NCI-H69 (cell line): ENCODE measurements around the gene ACP3.
"Not testable (repeated sequence)": the region's sequence is repeated elsewhere in the genome, so short reads cannot be mapped to it uniquely, and the experiment has no call there.

Experiments used
- DNase-seq: peaks from one replicate; lab custom pipeline; 2025; lab: John Stamatoyannopoulos, UW

Gene ACP3

GRCh38 chr3:132317229-132317948 lies at the start of gene ACP3:
Gene ACP3, plus strand, starts transcription at chr3:132317407. Its CDS starts 50 bp downstream, at chr3:132317457.
- no peak for DNase-seq

- DNase-seq, result no peak
These were observed 48.3 kb upstream of the ACP3 start for GRCh38 chr3:132268956-132269355.

- DNase-seq, result no peak
These were observed 44.2 kb upstream of the ACP3 start for GRCh38 chr3:132273036-132273435.

- DNase-seq, result no peak
These were observed 40.8 kb upstream of the ACP3 start for GRCh38 chr3:132276228-132276906.

- no peak for DNase-seq
These were observed 38.2 kb upstream of the ACP3 start for GRCh38 chr3:132279030-132279429.

- no peak for DNase-seq
These were observed 33.8 kb upstream of the ACP3 start for GRCh38 chr3:132283440-132283839.

- DNase-seq, result no peak
These were observed 33.2 kb upstream of the ACP3 start for GRCh38 chr3:132283916-132284405.

- no peak for DNase-seq
These were observed 32.2 kb upstream of the ACP3 start for GRCh38 chr3:132284781-132285619.

- DNase-seq, result no peak
These were observed 31.6 kb upstream of the ACP3 start for GRCh38 chr3:132285620-132285945.

GRCh38 chr3:132286035-132286434 lies 31.2 kb upstream of the ACP3 start:
- DNase-seq, result no peak

- DNase-seq, result no peak
These were observed 28.9 kb upstream of the ACP3 start for GRCh38 chr3:132288357-132288756.

GRCh38 chr3:132289316-132289715 lies 27.9 kb upstream of the ACP3 start:
- DNase-seq, result no peak

- no peak for DNase-seq
These were observed 26.4 kb upstream of the ACP3 start for GRCh38 chr3:132290833-132291232.

- DNase-seq, result no peak
These were observed 25.2 kb upstream of the ACP3 start for GRCh38 chr3:132292042-132292441.

- DNase-seq, result no peak
These were observed 24.0 kb upstream of the ACP3 start for GRCh38 chr3:132293251-132293650.

GRCh38 chr3:132294906-132295305 lies 22.3 kb upstream of the ACP3 start:
- DNase-seq, result no peak

- DNase-seq, result not testable (repeated sequence)
These were observed 13.6 kb upstream of the ACP3 start for GRCh38 chr3:132303336-132304201.

GRCh38 chr3:132304351-132304750 lies 12.9 kb upstream of the ACP3 start:
- not testable (repeated sequence) for DNase-seq

GRCh38 chr3:132310057-132310456 lies 7.2 kb upstream of the ACP3 start:
- DNase-seq, result not testable (repeated sequence)

- DNase-seq, result no peak
These were observed 5.9 kb upstream of the ACP3 start for GRCh38 chr3:132311316-132311715.

GRCh38 chr3:132311841-132312240 lies 5.4 kb upstream of the ACP3 start:
- no peak for DNase-seq

- DNase-seq, result no peak
These were observed 1.4 kb upstream of the ACP3 start for GRCh38 chr3:132315851-132316250.
